Jurkat, Clone E6-1 (cell line): ENCODE results near the gene TUBA1C. TPM values are rescaled to one million over a fixed set of nuclear protein-coding genes. Genes with fewer than 3 reads are reported as not detected.

Experiments used
- DNase-seq: peaks from one replicate; pipeline ENCODE4 v3.0.0-alpha.2; 2011; ENCODE audit warnings: low read depth, low spot score
- H3K4me3 ChIP-seq: 2 replicates; pipeline ENCODE4 v1.5.1; 2011; ENCODE audit warnings: mild to moderate bottlenecking, low read length, control low read depth, moderate library complexity
- polyA plus RNA-seq: library from polyadenylated mRNA; unstranded; fragments of >200 nt; gene quantifications from one replicate; pipeline ENCODE4 v1.2.1, GENCODE V29; 2012; ENCODE audit warnings: missing spikeins; ENCODE audit not compliant: insufficient read length, insufficient read depth

Gene TUBA1C
- polyA plus RNA-seq: 366 TPM

DNA sequence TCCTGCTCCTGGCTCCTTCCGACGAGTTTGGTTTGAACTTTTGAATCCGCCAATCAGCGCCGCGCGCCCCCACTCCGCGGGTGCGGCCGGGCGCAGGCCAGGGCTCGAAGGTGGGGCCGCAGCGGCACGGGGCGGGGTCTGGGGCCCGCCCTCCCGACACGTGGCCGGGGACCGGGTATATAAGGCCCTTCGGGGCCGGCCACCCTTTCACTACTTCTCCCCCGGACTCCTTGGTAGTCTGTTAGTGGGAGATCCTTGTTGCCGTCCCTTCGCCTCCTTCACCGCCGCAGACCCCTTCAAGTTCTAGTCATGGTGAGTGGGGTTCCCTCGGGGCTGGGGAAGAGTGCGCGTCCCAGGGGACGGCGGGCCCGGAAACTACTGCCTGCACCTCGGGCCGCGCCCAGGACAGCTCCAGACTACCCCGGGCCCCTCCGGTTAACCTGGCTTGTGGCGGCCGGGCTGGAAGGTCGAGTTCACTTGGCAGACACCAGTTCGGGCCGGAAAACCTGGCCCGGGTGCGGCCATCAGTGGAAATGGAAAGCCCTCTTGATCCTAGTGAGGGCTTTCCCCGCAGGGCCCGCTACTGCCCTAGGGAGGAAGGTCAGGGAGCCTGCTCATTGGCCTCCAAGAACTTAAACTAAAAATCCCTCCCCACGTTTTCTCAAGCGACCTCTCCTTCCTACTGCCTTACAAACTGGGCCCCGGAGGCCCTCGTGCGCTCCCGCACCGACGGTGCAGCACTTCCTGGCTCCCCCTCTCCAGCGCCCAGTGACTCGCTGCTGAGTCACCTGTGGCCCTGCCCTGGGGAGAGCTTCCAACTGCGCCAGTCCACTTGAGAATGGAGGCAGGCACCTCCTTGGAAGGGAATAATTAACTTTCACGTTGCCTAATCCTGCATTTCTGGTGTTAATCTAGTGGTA, at the start of gene TUBA1C:
Gene TUBA1C (plus strand): TSS at position 210 of the 920 bp plus-strand sequence. CDS start 100 bp downstream, at position 310.
- H3K4me3 ChIP-seq: peak within 1 kb of the TSS; percentile 89
- peak; percentile 92 for DNase-seq

DNA sequence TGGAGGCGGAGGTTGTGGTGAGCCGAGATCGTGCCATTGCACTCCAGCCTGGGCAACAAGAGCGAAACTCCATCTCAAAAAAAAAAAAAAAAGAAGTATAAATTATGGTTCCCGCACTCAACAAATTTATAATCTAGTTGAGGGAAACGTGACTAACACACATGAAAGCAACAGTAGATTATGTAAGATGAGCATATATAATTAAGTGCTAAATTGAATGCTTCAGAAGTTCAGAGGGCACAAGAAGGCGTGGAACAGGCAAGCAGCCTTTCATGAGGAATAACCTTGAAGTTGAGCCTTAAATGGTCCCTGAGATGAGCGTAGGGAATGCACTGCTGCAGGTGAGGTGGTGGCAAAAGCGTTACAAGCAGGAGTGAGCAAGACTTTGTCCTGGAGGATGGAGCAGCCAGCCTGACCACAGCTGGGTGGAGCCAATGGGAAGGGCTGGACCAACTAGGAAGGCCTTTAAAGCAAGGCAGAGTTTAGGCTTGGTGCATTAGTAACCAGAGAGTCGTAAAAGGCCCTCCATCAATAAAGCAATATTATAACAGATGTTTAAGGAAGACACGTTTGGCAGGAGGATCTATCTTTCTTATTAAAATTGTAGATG, 45.4 kb upstream of the TUBA1C start:
- DNase-seq: no peak
- H3K4me3 ChIP-seq: no peak overlapping the region

DNA sequence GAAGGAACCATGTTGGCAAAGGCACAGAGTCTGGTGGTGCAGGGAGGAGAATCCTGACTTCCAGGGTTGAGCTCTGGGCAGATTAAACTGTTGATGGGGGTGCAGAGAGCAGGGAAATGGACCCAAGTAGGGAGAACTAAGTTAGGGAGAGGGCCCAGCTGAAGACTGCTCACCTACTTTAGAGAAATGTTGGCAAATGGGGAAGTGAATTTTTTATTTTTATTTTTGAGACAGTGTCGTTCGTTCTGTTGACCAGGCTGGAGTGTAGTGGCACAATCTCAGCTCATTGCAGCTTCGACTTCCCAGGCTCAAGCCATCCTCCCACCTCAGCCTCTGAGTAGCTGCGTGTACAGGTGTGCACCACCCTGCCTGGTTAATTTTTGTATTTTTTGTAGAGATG, 43.9 kb upstream of the TUBA1C start:
- no peak overlapping the region for H3K4me3 ChIP-seq

DNA sequence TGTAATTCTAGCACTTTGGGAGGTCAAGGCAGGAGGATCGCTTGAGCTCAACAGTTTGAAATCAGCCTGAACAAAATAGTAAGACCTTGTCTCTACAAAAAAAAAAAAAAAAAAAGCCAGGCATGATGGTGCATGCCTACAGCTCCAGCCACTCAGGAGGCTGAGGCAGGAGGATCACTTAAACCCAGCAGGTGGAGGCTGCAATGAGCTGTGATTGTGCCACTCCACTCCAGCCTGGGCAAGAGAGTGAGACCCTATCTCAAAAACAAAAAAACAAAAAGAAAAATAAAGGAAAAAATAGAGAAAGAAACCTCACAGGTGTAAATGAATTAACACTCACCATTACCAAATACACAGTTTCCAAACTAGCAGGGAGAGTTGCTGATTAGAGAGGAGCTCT, 41.8 kb upstream of the TUBA1C start:
- H3K4me3 ChIP-seq: no peak overlapping the region
- DNase-seq: no peak

More for the DNA sequence above, 43.9 kb upstream of the TUBA1C start:
- DNase-seq: no peak

DNA sequence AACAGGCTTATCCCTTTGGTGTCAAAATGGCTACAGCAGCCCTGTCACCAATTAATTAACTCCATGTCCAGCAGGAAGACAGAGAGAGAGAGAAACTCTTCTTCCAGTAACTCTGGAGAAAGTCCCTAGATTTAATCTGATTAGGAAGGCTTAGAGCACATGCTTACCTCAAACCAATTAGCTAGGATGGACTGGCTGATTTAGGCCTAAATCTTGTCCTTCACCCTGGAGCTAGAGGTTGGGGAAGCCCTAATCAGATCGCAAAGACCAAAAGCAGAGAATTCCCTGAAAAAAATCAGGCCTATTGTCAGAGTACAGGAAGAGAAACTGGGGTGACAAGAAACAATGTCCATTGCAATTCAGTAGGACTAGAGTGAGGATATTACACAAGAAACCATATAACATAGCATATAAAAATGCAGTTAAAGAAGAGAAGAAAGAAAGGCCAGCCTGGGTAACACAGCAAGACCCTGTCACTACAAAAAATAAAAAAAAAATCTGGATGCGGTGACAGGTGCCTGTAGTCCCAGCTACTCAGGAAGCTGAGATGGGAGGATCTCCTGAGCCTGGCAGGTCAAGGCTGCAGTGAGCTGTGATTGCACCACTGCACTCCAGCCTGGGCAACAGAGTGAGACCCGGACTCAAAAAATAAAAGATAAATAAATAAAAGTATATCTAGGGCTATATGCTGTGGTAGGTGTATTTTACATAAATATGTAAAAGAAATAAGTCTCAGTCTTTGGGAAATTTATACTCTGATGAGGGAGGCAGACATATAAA, 41.1 kb upstream of the TUBA1C start:
- H3K4me3 ChIP-seq: no peak overlapping the region
- DNase-seq: no peak

DNA sequence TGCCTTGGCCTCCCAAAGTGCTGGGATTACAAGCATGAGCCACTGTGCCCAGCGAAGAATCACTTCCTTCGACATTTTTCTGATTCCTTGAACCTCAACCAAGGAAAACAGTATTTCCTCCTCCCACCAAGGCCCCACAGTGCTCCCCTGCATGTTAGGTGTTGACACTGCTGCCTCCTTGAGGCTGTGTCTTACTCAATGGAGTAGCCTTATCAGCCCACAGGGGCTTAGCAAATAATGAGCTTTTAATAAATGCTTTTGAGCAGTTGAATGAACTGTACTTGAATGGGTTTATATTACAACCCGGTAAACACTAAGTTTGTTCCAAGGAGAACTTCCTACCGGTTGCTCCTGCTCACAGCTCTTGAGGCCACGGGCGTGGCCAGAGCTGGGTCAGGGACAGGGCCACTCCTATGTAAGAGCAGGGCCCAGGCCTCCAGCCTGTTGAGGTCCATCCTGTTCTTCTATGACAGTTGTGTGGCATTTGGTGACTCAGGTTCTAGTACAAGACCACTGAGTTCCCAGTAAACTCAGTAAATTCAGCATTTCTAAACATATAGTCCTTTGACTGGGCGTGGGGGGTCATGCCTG, 39.2 kb upstream of the TUBA1C start:
- no peak overlapping the region for H3K4me3 ChIP-seq
- DNase-seq: no peak

DNA sequence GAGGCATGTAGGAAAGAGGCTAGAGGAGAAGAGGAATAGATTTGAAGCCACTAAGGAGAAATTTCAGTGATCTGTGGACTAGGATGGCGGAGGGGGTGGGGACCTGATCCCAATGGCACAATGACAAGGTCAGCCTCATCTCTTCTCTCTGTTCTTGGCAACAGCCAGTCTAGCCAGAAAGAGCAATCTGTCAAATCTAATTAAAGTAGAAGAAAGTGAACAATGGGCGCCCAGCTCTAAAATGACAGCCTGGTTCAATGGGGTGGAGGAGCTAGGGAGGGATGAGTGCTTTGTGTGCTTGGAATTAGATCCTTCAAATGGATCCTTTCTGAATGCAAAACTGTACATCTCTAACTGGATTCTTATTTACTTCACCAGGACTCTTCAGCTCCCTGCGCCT, 37.2 kb upstream of the TUBA1C start:
- no peak for DNase-seq
- H3K4me3 ChIP-seq: no peak overlapping the region

DNA sequence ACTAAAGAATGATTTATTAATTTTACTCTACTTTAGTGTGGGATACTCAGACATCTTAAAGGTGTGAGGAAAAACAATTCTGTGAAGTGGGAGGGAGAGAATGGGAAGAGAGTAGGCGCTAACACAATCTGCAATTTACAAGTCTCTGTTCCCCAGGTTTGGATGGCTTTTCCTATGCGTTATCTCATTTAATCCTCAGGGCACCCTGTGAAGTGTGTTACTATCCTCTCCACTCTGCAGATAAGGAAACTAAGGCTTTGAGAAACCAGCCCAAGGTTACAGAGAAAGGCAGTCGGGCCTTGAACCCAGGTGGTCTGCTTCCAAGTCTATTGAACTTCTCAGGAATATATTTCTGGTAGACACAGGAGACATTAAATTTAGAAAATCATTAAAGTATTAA, 36.2 kb upstream of the TUBA1C start:
- DNase-seq: no peak

DNA sequence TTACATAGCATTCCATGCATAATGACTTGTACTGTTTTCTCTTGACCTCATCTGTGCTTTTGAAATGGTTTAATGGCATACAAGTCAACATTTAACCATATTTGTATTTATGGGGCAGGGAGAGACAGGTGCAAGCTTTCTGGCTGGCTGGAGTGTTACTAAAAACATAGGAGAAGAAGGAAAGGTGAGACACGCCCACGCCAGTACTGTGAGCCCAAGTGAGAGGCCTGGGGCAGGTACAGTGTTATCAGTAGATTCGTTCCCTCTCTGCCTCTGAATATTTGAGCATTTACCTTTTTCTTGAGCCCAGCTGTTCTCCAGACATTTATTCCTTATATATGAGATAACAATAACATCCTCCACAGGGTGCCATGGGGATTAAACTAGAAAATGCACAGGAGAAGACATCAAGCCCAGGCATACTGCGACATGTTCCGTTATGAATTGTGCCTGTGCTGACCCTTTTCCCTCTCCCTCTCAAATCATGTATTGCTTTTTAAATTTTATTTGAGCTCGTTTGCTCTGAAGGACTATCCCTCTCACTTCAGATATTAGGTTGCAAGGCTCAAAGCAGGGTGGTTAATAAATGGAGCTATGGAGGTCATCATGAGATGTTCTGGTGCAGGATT, 34.6 kb upstream of the TUBA1C start:
- no peak overlapping the region for H3K4me3 ChIP-seq
- no peak for DNase-seq

More for the DNA sequence above, 36.2 kb upstream of the TUBA1C start:
- H3K4me3 ChIP-seq: no peak overlapping the region

DNA sequence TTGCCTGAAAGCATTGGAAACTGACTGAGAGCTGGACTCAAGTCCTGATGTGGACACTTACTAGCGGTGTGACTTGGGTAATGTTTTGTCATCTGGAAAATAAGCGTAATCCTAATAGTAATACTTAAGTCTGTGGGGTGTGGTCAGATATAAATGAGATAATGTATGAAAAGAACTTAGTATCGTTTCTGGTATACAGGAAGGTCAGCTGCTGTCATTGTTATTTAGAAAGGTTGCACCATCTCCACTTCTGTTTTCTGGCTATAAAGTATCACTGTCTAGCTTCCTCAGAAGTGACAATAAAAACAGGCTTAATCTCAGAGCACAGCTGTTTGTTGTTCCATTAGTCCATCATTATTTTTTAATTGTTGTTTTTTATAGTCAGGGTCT, 34.1 kb upstream of the TUBA1C start:
- no peak for DNase-seq
- H3K4me3 ChIP-seq: no peak overlapping the region

DNA sequence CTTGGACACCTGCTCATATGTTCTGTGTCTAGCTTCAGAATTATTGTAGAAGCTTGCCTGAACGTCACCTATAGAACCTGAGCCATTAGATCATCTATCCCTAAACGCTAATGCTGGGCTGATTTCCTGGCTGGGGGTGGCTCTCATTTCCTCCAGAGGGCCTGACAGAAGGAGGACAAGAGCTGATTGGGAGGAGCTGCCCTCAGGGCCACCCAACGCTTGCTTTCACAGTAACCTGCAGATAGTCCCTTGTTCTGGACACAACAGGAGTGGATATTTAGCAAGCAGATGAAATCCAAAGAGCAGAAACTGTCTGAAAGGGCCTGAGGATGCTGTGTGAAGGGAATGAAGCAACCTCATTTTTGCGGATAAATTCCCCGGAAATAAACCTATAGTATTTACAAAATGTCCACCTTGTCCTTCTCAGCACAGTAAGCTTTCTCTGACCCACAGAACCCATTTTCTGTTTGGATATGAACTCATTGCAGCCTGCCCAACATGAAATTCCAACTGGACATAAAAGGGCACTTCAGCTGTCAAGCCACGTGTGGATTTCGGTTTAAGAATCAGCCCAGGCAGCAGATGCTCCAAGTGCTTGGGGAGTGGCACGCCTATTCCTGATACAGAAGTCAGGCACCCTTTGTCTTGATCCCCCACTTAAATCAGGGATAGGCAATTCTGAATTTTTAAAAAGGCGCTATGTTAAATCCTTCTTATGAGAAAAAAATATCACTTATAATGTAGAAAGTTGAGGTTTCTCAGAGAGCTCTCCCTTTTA, 32.8 kb upstream of the TUBA1C start:
- no peak overlapping the region for H3K4me3 ChIP-seq
- no peak for DNase-seq

DNA sequence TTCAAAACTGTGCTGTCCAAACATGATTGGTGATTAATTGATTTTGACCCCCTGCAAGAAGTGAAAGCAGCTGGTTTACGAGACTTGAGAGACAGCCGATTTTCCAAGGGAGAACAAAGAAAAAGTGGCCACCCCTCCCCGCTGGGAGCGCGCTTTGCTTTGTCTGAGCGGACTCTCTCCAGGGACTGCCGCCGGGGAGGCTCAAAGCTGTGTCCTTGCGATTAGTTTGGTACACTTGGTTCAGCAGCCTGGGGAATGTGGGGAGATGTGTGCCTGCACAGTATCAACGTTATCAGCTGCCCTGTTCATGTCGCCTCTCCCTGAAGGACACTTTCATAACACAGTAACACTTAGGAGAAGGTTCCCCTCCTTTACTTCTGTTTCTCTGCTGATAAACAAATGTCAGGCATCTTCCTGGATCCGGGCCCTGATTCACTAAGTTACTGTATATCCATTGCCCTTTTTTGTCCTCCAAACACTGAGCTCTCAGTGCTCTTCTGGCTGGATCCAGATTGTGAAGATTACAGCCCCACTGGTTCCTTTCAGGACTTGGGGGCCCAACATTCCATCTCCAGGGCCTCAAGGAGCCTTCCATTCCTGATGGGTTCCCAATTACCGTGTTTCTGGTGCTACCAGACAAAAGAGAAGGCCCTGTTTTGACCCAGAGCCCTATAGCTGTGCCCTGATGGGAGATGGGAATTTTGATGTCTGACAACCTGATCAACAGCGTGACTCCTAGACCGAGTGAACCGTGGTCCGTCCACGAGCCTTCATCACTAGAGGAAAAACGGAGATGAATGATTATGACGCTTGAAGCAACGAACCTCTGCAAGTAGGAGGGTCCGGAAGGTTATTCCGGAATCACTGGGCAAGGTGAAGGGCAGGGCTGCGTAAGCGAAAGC, 31.7 kb upstream of the TUBA1C start:
- no peak for DNase-seq
- H3K4me3 ChIP-seq: no peak overlapping the region

DNA sequence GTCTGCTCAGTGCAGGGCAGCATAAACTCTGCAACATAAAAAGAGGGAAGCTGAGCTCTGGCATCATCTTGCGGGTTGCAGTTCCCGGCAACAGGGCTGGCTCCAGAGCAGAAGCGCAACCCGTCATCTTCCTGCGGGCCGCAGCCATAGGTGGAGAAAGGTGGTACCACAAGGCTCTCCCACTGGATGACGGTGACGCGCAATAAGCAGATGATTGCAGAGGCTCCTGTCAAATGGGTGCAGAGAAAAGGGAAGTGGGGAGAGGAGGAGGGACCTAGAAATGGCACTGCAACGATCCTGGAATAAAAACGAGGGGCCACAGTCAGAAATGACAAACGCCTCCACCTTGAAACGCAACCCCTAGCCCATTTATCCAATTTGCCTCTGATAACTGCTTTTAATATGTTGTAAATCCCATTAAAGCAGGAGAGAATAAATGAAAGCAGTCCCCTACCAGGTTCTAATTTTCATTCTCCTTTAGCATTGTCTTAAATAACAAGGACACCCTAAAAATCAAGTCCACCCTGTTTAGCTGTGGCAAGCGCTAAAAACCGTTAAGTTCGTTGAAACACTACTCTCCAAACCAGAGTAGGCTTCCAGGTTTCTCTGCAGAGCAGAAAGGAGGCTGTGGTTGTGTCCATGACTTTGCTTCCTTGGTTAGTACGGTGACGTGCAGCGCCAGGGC, 30.9 kb upstream of the TUBA1C start:
- no peak for DNase-seq
- no peak overlapping the region for H3K4me3 ChIP-seq

DNA sequence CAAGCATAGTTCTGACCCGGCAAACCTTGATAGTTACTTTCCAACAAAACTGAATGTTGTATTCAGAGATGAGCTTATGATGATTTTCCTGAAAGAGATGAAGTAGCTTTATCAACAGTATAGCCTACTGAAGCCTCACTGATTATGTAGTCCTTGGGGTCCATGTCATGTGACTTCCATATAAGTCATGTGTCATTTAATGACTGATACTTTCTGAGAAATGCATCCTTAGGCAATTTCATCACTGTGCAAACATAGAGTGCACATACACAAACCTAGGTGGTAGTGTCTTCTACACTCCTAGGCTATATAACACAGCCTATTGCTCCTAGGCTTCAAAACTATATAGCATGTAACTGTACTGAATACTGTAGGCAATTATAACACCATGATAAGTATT, 28.5 kb upstream of the TUBA1C start:
- no peak for DNase-seq

DNA sequence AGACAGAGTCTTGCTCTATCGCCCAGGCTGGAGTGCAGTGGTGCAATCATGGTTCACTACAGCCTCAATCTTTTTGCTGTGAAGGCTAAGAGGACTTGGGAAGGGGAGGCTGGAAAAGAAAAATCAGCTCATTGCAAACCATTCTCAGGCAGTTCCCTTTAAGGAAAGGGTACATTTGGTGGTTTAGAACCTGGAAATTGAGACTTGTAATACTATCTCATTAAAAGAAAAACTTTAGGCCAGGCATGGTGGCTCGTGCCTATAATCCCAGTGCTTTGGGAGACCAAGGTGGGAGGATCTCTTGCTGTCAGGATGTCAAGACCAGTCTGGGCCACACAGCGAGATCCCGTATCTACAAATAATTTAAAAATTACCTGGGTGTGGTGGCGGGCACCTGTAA, 21.3 kb upstream of the TUBA1C start:
- no peak for DNase-seq
- H3K4me3 ChIP-seq: no peak overlapping the region

More for the DNA sequence above, 28.5 kb upstream of the TUBA1C start:
- H3K4me3 ChIP-seq: no peak overlapping the region

DNA sequence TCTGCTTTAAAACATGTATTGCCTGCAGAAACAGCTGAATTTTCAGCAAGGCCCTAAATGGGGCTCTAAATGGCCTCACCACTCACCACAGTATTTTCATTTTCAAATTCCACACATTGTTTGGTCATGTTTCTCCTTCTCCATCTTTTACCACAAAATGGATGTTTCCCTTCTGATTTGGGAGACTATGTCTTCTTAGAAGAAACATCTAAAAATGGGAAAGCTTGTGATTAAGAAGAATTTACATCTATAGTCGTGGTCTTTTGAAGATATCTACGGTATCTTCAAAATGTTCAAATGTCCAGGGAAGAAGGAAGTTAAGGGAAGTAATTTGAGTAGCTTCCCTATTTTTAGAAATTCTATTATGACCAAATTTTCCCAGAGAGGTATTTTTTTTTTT, 20.7 kb upstream of the TUBA1C start:
- no peak overlapping the region for H3K4me3 ChIP-seq
- no peak for DNase-seq

DNA sequence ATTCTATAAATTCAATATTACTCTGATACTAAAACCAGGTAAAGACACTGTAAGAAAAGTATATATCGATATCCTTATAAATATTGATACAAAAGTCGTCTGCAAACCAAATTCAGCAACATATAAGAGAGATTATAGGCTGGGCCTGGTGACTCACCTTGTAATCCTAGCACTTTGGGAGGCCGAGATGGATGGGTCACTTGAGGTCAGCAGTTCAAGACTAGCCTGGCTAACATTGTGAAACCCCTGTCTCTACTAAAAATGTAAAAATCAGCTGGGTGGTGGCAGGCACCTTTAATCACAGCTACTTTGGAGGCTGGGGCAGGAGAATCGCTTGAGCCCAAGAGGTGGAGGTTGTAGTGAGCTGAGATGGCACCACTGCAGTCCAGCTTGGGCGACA, 13.5 kb upstream of the TUBA1C start:
- no peak overlapping the region for H3K4me3 ChIP-seq
- DNase-seq: no peak
